Breast epithelium (tissue), 3 donors: ENCODE data around the gene TMEM132C.

Source experiments
- POLR2A ChIP-seq: fragments of 450-650 bp; IDR thresholded peaks from one replicate; pipeline ENCODE4 v1.6.1; 2016; ENCODE audit warnings: antibody characterized with exemption, mild to moderate bottlenecking, moderate library complexity
- POLR2AphosphoS5 ChIP-seq, 3 donors: sonication (generic); formaldehyde crosslinking; IDR thresholded peaks; one replicate each; pipeline ENCODE4 v1.6.1; 2017; ENCODE audit warnings: antibody characterized with exemption in 3 of 3
- TF ChIP-seq, protein P1 (sequence below), 3 donors: fragments of 450-650 bp; IDR thresholded peaks; one replicate each; pipeline ENCODE4 v1.5.1; 2016 to 2017; ENCODE audit warnings: antibody characterized with exemption in 3 of 3, mild to moderate bottlenecking in 3 of 3, moderate library complexity in 3 of 3

DNA sequence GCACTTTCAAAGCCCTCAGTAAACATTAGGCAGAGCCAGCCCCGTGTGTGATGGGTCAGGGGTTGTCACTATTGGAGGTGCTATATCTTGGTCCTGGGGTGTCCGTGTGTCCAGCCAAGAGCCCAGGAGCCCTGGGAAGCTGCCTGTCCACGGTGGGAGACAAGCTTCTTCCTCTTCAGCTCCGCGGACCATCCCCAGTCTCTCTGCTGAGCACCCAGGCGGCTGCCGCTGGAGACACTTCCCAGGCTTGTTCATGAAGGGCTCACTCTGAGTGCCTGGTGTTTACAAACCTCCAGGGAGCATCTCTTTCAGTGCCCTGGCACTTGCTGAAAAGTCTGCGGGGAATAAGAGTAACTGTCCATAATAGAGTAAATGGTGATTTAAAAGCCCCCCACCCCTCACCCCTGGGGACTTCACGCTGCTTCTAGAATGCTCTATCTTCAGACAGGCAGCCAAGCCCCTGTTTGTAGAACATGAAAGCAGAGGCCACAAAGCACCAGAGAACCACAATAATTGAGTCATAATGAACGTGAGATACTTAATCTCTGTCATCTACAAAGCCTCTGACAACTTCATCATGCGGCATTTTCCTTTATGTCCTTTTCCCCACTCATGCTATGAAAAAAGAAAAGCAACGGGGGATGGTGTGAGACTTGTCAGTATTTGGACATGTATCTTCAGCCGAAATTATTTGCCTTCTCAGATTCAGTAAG, 178.6 kb downstream of the TMEM132C start:
- TF ChIP-seq POLR2AphosphoS5 (IDR thresholded peaks at IDR 0.05) (no peak), POLR2A (no peak)
- TF ChIP-seq, protein P1, sequence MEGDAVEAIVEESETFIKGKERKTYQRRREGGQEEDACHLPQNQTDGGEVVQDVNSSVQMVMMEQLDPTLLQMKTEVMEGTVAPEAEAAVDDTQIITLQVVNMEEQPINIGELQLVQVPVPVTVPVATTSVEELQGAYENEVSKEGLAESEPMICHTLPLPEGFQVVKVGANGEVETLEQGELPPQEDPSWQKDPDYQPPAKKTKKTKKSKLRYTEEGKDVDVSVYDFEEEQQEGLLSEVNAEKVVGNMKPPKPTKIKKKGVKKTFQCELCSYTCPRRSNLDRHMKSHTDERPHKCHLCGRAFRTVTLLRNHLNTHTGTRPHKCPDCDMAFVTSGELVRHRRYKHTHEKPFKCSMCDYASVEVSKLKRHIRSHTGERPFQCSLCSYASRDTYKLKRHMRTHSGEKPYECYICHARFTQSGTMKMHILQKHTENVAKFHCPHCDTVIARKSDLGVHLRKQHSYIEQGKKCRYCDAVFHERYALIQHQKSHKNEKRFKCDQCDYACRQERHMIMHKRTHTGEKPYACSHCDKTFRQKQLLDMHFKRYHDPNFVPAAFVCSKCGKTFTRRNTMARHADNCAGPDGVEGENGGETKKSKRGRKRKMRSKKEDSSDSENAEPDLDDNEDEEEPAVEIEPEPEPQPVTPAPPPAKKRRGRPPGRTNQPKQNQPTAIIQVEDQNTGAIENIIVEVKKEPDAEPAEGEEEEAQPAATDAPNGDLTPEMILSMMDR (IDR thresholded peaks at IDR 0.05), result no peak
